ENCODE data around the gene CIPC.
A peak's percentile ranks its signal among the peaks of the same experiment; 100 is the strongest.

The CIPC gene

DNA sequence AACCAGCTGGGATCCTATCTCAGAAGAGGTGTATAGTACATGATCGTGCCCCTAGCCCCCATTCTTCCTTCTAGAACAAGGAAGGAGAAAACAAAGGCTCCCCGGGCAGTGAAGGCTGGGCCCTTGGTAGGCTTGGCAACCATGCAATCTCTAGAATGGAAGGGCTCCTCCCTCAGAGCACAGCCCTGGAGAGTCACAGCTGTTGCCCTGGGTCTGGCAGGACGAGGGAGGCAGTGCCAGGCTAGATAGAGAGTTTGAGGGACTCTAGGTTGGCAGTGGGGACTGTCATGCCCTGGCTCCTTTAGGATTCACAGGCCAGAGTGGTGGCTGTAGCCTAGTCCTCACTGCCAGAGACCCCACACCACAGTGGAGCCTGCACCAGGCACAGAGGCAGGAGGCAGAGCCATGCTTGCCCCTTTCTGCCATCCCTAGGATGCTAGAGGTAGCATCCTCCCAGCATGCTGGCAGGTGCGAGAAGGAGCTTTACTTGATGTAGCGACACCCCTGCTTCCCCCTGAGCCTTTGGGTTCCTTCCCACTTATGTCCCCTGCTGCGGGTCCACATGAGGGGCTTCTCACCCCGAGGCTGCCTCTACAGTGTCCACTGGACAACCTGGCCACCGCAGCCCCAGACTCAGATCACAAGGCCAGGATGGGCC, 33.4 kb upstream of the CIPC start:
- no peak for DNase-seq (ENCODE audit: low read depth)
- no peak overlapping the region for H3K4me3 ChIP-seq (ENCODE audit: low read depth, low read length)
- TF ChIP-seq, protein P1, sequence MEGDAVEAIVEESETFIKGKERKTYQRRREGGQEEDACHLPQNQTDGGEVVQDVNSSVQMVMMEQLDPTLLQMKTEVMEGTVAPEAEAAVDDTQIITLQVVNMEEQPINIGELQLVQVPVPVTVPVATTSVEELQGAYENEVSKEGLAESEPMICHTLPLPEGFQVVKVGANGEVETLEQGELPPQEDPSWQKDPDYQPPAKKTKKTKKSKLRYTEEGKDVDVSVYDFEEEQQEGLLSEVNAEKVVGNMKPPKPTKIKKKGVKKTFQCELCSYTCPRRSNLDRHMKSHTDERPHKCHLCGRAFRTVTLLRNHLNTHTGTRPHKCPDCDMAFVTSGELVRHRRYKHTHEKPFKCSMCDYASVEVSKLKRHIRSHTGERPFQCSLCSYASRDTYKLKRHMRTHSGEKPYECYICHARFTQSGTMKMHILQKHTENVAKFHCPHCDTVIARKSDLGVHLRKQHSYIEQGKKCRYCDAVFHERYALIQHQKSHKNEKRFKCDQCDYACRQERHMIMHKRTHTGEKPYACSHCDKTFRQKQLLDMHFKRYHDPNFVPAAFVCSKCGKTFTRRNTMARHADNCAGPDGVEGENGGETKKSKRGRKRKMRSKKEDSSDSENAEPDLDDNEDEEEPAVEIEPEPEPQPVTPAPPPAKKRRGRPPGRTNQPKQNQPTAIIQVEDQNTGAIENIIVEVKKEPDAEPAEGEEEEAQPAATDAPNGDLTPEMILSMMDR (IDR thresholded peaks at IDR 0.05; ENCODE audit: low read depth, low read length, missing control alignments), result no peak
- in situ Hi-C loops (cut with HindIII; ENCODE audit: low sequenced_read_pairs), result no loop called here

DNA sequence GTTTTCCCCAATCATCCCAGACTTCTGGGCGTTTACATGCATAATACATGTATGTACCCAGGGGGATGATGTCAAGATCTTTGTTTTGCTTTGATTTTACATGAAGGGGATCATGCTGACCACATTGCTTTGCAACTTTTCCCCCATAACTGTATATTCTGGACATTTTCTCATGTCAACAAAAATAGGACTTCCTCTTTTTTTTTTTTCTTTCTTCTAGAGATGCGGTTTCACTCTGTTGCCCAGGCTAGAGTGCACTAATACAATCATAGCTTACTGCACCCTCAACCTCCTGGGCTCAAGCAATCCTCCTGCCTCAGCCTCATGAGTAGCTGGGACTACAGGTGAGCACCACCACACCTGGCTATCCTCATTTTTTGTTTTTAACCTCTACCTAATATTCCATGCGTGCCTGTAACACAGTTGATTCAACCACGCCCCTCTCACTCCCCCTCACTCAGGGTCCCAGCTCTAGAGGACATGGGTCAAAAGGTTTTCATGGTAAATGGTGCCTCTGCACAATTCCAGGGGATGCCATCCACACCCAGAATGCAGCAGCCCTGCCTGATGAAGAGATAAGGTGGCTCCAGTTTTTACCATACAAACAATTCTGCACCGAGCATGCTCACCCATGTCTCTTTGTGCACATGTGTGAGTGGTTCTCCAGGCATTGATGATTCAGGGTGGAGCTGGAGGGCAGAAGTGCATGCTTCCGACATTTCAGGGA, 32.0 kb upstream of the CIPC start:
- DNase-seq (ENCODE audit: low read depth), result no peak
- H3K4me3 ChIP-seq (ENCODE audit: low read depth, low read length), result no peak overlapping the region
- TF ChIP-seq, protein P1 (IDR thresholded peaks at IDR 0.05; ENCODE audit: low read depth, low read length, missing control alignments), result no peak
- in situ Hi-C loops (cut with HindIII; ENCODE audit: low sequenced_read_pairs), result no loop called here

DNA sequence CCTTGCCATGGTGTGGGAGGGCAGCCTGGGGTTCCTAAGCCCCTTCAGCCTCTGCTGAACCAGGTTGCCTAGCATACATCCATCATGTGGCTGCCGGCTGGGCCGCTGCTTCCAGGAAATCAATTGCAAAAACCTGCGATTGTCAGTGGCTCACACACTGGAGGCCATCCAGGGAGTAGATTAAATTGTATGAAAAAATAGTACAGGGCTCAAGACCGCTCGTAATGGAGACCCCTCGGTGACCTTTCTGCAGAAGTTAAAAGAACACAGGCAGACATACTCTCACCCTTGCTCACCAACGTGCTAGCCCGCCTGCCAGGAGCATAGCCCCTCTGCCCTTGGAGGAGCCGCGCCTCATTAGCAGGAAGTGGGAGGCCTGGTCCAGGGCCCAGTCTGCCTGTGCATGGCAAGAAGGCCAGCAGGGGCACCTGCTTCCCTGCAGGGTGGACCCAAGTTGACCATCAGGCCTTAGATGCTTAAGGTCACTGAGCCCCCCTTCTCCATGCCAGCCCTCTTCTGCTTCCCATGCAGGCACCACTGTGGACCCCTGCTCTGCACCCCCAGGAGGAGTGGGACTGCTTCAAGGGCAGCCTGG, 31.4 kb upstream of the CIPC start:
- TF ChIP-seq, protein P1 (IDR thresholded peaks at IDR 0.05; ENCODE audit: low read depth, low read length, missing control alignments), result no peak
- H3K4me3 ChIP-seq (ENCODE audit: low read depth, low read length), result no peak overlapping the region

DNA sequence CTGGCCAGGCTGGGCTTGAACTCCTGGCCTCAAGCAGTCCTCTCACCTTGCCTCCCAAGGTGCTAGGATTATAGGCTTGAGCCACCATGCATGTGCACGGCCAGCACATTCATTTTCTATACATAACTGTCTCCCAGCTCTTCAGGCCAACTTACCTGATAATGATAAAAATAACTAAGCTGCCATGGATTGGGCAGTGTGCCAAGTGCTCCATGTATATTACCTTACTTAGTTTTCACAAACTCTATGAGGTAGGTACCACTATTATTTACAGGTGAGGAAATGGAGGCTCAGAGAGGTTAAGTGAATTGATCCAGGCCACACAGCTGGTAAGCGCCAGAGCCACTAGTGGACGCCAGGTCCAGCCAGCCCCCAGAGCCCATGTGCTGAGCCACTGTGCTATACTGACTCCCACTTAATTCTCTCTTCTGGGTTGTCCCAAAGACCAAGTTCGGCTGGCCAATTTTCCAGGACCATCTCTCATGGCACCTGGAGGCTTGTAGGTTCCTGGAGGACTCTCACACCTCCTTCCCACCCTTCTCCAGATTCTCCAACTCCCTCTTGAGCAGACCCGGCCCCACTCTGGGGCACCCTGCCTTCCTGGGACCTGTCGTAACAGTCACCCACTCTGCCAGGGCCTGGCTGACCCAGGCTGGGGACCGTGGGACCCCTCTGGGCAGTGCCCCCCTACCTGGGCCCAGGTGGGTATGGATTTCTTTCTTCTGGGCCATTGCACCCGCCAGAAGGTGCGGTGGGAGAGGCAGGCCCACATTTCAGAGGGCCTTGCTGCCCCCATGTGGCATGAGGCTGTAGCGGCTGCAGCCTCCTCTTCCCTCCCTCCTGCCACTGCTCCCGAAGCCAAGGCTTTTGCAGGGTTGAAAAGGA, 30.2 kb upstream of the CIPC start:
- in situ Hi-C loops (cut with HindIII; ENCODE audit: low sequenced_read_pairs), result no loop called here
- no peak overlapping the region for H3K4me3 ChIP-seq (ENCODE audit: low read depth, low read length)
- TF ChIP-seq, protein P1 (IDR thresholded peaks at IDR 0.05; ENCODE audit: low read depth, low read length, missing control alignments), result peak; percentile 88
- no peak for DNase-seq (ENCODE audit: low read depth)

More for the DNA sequence above, 31.4 kb upstream of the CIPC start:
- in situ Hi-C loops (cut with HindIII; ENCODE audit: low sequenced_read_pairs), result no loop called here
- DNase-seq (ENCODE audit: low read depth), result no peak

DNA sequence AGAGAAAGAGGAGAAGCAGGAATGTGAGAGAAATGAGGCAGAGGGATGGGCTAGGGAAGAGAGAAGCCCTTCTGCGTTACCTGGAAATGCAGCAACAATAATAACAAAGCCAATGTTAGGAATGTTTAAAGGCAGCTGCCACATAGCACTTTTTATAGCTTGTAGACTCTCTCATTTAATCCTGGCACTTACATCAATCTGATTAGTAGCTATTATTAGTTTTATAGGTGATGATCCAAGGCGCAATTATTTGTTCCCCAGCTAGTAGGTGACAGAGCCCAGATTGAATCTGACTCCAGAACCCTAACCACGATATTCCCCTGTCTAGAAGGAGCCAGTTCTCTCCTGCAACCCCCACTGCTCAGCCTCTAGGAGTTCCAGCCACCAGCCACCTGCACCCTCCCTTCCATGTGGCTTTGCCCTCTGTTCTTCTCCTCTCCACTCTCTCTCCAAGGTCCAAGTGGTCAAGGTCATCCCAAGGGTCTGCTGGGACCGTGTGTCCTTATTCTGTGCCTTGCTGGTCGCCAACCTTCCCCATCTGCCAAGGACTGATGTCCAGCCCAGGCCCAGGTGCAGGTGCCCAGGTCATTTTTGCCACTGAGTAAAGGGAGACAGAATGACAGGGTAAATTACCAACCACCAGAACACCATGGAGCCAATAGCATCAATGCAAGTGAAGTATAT, 29.4 kb upstream of the CIPC start:
- in situ Hi-C loops (cut with HindIII; ENCODE audit: low sequenced_read_pairs), result no loop called here
- DNase-seq (ENCODE audit: low read depth), result no peak
- TF ChIP-seq, protein P1 (IDR thresholded peaks at IDR 0.05; ENCODE audit: low read depth, low read length, missing control alignments), result no peak

More for the DNA sequence above, 29.4 kb upstream of the CIPC start:
- H3K4me3 ChIP-seq (ENCODE audit: low read depth, low read length), result no peak overlapping the region
